ENCODE measurements around the gene CELF2.

Gene CELF2

GRCh38 chr10:11144626-11145494, 127.2 kb downstream of the CELF2 start:
- Histone ChIP-seq H3K36me3 (ENCODE audit: insufficient read depth, low read depth, low read length) (no peaks in the 10 kb centered on the region), H3K4me3 (ENCODE audit: low read length) (peak overlapping the region; percentile 40; the same call in 1 of the 2 replicates), H3K27me3 (ENCODE audit: insufficient read depth, low read length) (no peaks in the 10 kb centered on the region), H3K4me1 (ENCODE audit: insufficient read depth, low read length) (peaks cover 41% of the 10 kb centered on the region), H3K27ac (ENCODE audit: low read length) (no peak overlapping the region), H3K9ac (ENCODE audit: low read depth, low read length) (peak overlapping the region; percentile 1; the same call in 1 of the 2 replicates), H3K9me3 (ENCODE audit: insufficient read depth, low read depth, low read length) (no peaks in the 10 kb centered on the region)

GRCh38 chr10:11145495-11145855, 127.8 kb downstream of the CELF2 start:
- peak overlapping the region; percentile 1; the same call in 1 of the 2 replicates for H3K9ac ChIP-seq (ENCODE audit: low read depth, low read length)
- no peaks in the 10 kb centered on the region for H3K36me3 ChIP-seq (ENCODE audit: insufficient read depth, low read depth, low read length)
- peak overlapping the region; percentile 40; the same call in 1 of the 2 replicates for H3K4me3 ChIP-seq (ENCODE audit: low read length)

GRCh38 chr10:11146402-11147171, 128.9 kb downstream of the CELF2 start:
- Histone ChIP-seq H3K9me3 (ENCODE audit: insufficient read depth, low read depth, low read length) (no peaks in the 10 kb centered on the region), H3K4me1 (ENCODE audit: insufficient read depth, low read length) (peaks cover 41% of the 10 kb centered on the region), H3K27me3 (ENCODE audit: insufficient read depth, low read length) (no peaks in the 10 kb centered on the region), H3K27ac (ENCODE audit: low read length) (no peak overlapping the region), H3K9ac (ENCODE audit: low read depth, low read length) (no peak overlapping the region), H3K36me3 (ENCODE audit: insufficient read depth, low read depth, low read length) (no peaks in the 10 kb centered on the region), H3K4me3 (ENCODE audit: low read length) (no peak overlapping the region)

More at GRCh38 chr10:11145495-11145855, 127.8 kb downstream of the CELF2 start:
- H3K27ac ChIP-seq (ENCODE audit: low read length) = no peak overlapping the region
- H3K4me1 ChIP-seq (ENCODE audit: insufficient read depth, low read length) = peaks cover 41% of the 10 kb centered on the region
- H3K9me3 ChIP-seq (ENCODE audit: insufficient read depth, low read depth, low read length) = no peaks in the 10 kb centered on the region
- H3K27me3 ChIP-seq (ENCODE audit: insufficient read depth, low read length) = no peaks in the 10 kb centered on the region

GRCh38 chr10:11147722-11148121, 130.1 kb downstream of the CELF2 start:
- Histone ChIP-seq H3K27me3 (ENCODE audit: insufficient read depth, low read length) (no peaks in the 10 kb centered on the region), H3K36me3 (ENCODE audit: insufficient read depth, low read depth, low read length) (no peaks in the 10 kb centered on the region), H3K4me1 (ENCODE audit: insufficient read depth, low read length) (peaks cover 41% of the 10 kb centered on the region), H3K27ac (ENCODE audit: low read length) (no peak overlapping the region), H3K9ac (ENCODE audit: low read depth, low read length) (no peak overlapping the region), H3K9me3 (ENCODE audit: insufficient read depth, low read depth, low read length) (no peaks in the 10 kb centered on the region), H3K4me3 (ENCODE audit: low read length) (no peak overlapping the region)

GRCh38 chr10:11148142-11149028, 130.7 kb downstream of the CELF2 start:
- Histone ChIP-seq H3K4me3 (ENCODE audit: low read length) (no peak overlapping the region), H3K4me1 (ENCODE audit: insufficient read depth, low read length) (peaks cover 38% of the 10 kb centered on the region), H3K36me3 (ENCODE audit: insufficient read depth, low read depth, low read length) (no peaks in the 10 kb centered on the region), H3K27ac (ENCODE audit: low read length) (no peak overlapping the region), H3K9me3 (ENCODE audit: insufficient read depth, low read depth, low read length) (no peaks in the 10 kb centered on the region), H3K9ac (ENCODE audit: low read depth, low read length) (no peak overlapping the region), H3K27me3 (ENCODE audit: insufficient read depth, low read length) (no peaks in the 10 kb centered on the region)

GRCh38 chr10:11149807-11150141, 132.1 kb downstream of the CELF2 start:
- H3K27me3 ChIP-seq (ENCODE audit: insufficient read depth, low read length) = no peaks in the 10 kb centered on the region
- no peak overlapping the region for H3K4me3 ChIP-seq (ENCODE audit: low read length)
- no peak overlapping the region for H3K27ac ChIP-seq (ENCODE audit: low read length)
- H3K4me1 ChIP-seq (ENCODE audit: insufficient read depth, low read length) = peaks cover 43% of the 10 kb centered on the region
- H3K9me3 ChIP-seq (ENCODE audit: insufficient read depth, low read depth, low read length) = no peaks in the 10 kb centered on the region
- H3K36me3 ChIP-seq (ENCODE audit: insufficient read depth, low read depth, low read length) = no peaks in the 10 kb centered on the region
- H3K9ac ChIP-seq (ENCODE audit: low read depth, low read length) = no peak overlapping the region

GRCh38 chr10:11150231-11150731, 132.6 kb downstream of the CELF2 start:
- Histone ChIP-seq H3K27ac (ENCODE audit: low read length) (no peak overlapping the region), H3K36me3 (ENCODE audit: insufficient read depth, low read depth, low read length) (no peaks in the 10 kb centered on the region), H3K27me3 (ENCODE audit: insufficient read depth, low read length) (no peaks in the 10 kb centered on the region), H3K4me1 (ENCODE audit: insufficient read depth, low read length) (peaks cover 45% of the 10 kb centered on the region), H3K4me3 (ENCODE audit: low read length) (no peak overlapping the region), H3K9me3 (ENCODE audit: insufficient read depth, low read depth, low read length) (no peaks in the 10 kb centered on the region), H3K9ac (ENCODE audit: low read depth, low read length) (no peak overlapping the region)

GRCh38 chr10:11150879-11151415, 133.3 kb downstream of the CELF2 start:
- Histone ChIP-seq H3K4me1 (ENCODE audit: insufficient read depth, low read length) (peaks cover 43% of the 10 kb centered on the region), H3K27ac (ENCODE audit: low read length) (no peak overlapping the region), H3K27me3 (ENCODE audit: insufficient read depth, low read length) (no peaks in the 10 kb centered on the region), H3K4me3 (ENCODE audit: low read length) (no peak overlapping the region), H3K9ac (ENCODE audit: low read depth, low read length) (no peak overlapping the region), H3K9me3 (ENCODE audit: insufficient read depth, low read depth, low read length) (no peaks in the 10 kb centered on the region), H3K36me3 (ENCODE audit: insufficient read depth, low read depth, low read length) (no peaks in the 10 kb centered on the region)

GRCh38 chr10:11152801-11153200, 135.1 kb downstream of the CELF2 start:
- Histone ChIP-seq H3K27me3 (ENCODE audit: insufficient read depth, low read length) (no peaks in the 10 kb centered on the region), H3K4me1 (ENCODE audit: insufficient read depth, low read length) (peaks cover 32% of the 10 kb centered on the region), H3K27ac (ENCODE audit: low read length) (no peak overlapping the region), H3K9me3 (ENCODE audit: insufficient read depth, low read depth, low read length) (no peaks in the 10 kb centered on the region), H3K36me3 (ENCODE audit: insufficient read depth, low read depth, low read length) (no peaks in the 10 kb centered on the region), H3K4me3 (ENCODE audit: low read length) (no peak overlapping the region), H3K9ac (ENCODE audit: low read depth, low read length) (no peak overlapping the region)

- H3K27me3 ChIP-seq (ENCODE audit: insufficient read depth, low read length) = no peaks in the 10 kb centered on the region
- peaks cover 28% of the 10 kb centered on the region for H3K4me1 ChIP-seq (ENCODE audit: insufficient read depth, low read length)
- no peak overlapping the region for H3K4me3 ChIP-seq (ENCODE audit: low read length)
- H3K9me3 ChIP-seq (ENCODE audit: insufficient read depth, low read depth, low read length) = no peaks in the 10 kb centered on the region
- H3K9ac ChIP-seq (ENCODE audit: low read depth, low read length) = no peak overlapping the region
- no peaks in the 10 kb centered on the region for H3K36me3 ChIP-seq (ENCODE audit: insufficient read depth, low read depth, low read length)
- no peak overlapping the region for H3K27ac ChIP-seq (ENCODE audit: low read length)
Observed at GRCh38 chr10:11153245-11153644, 135.6 kb downstream of the CELF2 start.

GRCh38 chr10:11153766-11154165, 136.1 kb downstream of the CELF2 start:
- Histone ChIP-seq H3K9ac (ENCODE audit: low read depth, low read length) (no peak overlapping the region), H3K9me3 (ENCODE audit: insufficient read depth, low read depth, low read length) (no peaks in the 10 kb centered on the region), H3K27me3 (ENCODE audit: insufficient read depth, low read length) (no peaks in the 10 kb centered on the region), H3K4me1 (ENCODE audit: insufficient read depth, low read length) (peaks cover 22% of the 10 kb centered on the region), H3K27ac (ENCODE audit: low read length) (no peak overlapping the region), H3K36me3 (ENCODE audit: insufficient read depth, low read depth, low read length) (no peaks in the 10 kb centered on the region), H3K4me3 (ENCODE audit: low read length) (no peak overlapping the region)
